LNCaP clone FGC (cell line): ENCODE results near the gene TMEM117.
"Not testable (repeated sequence)": the region's sequence is repeated elsewhere in the genome, so short reads cannot be mapped to it uniquely, and the experiment has no call there.

Experiments
- DNase-seq: peaks from one replicate; pipeline ENCODE4 v3.0.0-alpha.2; 2011; ENCODE audit warnings: low read depth
- H3K4me3 ChIP-seq: 2 replicates; pipeline ENCODE4 v1.5.1; 2011; ENCODE audit warnings: mild to moderate bottlenecking, low read depth, low read length, control low read depth
- CTCF ChIP-seq: IDR thresholded peaks from 2 replicates; pipeline ENCODE4 v1.5.1; 2012; ENCODE audit warnings: mild to moderate bottlenecking; ENCODE audit not compliant: control insufficient read depth, insufficient read depth; ENCODE audit errors: extremely low read depth

Gene TMEM117

GRCh38 chr12:44026046-44026445 lies 190.2 kb downstream of the TMEM117 start:
- TF ChIP-seq CTCF = no peak
- H3K4me3 ChIP-seq = no peak overlapping the region
- no peak for DNase-seq

DNA sequence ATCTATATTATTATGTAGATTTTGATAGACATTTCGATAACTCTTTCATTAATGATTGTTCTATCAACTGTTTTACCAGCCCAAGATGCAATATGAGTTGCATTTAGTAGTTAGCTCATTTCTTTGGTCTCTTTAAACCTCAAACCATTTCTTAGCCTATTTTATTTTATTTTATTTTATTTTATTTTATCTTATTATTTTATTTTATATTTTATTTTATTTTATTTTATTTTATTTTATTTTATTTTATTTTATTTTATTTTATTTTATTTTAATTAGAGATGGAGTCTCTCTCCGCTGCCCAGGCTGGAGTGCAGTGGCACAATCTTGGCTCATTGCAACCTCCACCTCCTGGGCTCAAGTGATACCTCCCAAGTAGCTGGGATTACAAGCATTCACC lies 191.0 kb downstream of the TMEM117 start:
- not testable (repeated sequence) for DNase-seq

DNA sequence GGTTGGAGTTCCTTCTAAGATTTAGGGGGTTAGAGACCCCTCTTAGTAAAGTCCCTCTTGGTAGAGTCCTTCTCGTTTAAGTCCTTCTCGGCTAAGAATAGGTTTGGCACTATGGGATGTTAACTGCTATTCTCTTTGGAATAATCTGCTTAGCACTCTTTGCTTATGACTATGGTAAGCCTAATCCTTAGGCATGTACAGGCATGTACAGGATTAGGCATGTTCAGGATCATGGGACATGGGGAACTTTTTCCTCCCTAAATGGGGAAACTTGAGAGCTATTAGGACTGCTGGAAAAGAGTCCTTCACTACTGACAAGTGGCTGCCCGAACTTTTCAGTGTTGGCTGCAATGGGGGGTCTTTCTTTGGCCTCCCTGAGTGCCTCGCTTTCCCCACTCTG lies 193.3 kb downstream of the TMEM117 start:
- no peak for TF ChIP-seq CTCF
- H3K4me3 ChIP-seq = no peak overlapping the region
- DNase-seq = no peak

More for the DNA sequence above, 191.0 kb downstream of the TMEM117 start:
- H3K4me3 ChIP-seq = not testable (repeated sequence)

GRCh38 chr12:44031472-44032185 lies 195.7 kb downstream of the TMEM117 start:
- H3K4me3 ChIP-seq = no peak overlapping the region
- no peak for TF ChIP-seq CTCF
- DNase-seq = no peak

DNA sequence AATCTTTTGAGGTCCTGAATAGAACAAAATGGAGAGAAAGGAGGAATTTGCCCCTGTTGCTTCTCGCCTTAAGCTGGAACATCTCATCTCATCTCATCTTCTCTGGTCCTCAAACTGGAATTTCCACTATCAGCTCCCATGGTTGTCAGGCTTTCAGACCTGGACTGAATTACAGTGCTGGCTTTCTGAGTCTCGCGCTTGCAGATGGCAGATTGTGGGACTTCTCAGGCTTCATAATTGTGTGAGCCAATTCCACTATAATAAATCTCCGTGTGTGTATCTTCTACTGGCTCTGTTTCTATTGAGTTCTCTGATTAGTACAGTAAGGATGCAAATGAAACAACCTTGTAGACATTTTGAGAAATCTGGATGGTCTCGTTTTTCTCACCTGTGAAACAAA lies 199.0 kb downstream of the TMEM117 start:
- H3K4me3 ChIP-seq = no peak overlapping the region
- DNase-seq = no peak
- TF ChIP-seq CTCF = no peak

- TF ChIP-seq CTCF = no peak
- no peak overlapping the region for H3K4me3 ChIP-seq
- no peak for DNase-seq
Measured at GRCh38 chr12:44036875-44037443, 201.1 kb downstream of the TMEM117 start.

- H3K4me3 ChIP-seq = no peak overlapping the region
- no peak for TF ChIP-seq CTCF
- no peak for DNase-seq
Measured at GRCh38 chr12:44038411-44038810, 202.5 kb downstream of the TMEM117 start.

- not testable (repeated sequence) for H3K4me3 ChIP-seq, DNase-seq
Measured at GRCh38 chr12:44044491-44044890, 208.6 kb downstream of the TMEM117 start.
